ENCODE data around the gene NXNL1.

The NXNL1 gene

DNA sequence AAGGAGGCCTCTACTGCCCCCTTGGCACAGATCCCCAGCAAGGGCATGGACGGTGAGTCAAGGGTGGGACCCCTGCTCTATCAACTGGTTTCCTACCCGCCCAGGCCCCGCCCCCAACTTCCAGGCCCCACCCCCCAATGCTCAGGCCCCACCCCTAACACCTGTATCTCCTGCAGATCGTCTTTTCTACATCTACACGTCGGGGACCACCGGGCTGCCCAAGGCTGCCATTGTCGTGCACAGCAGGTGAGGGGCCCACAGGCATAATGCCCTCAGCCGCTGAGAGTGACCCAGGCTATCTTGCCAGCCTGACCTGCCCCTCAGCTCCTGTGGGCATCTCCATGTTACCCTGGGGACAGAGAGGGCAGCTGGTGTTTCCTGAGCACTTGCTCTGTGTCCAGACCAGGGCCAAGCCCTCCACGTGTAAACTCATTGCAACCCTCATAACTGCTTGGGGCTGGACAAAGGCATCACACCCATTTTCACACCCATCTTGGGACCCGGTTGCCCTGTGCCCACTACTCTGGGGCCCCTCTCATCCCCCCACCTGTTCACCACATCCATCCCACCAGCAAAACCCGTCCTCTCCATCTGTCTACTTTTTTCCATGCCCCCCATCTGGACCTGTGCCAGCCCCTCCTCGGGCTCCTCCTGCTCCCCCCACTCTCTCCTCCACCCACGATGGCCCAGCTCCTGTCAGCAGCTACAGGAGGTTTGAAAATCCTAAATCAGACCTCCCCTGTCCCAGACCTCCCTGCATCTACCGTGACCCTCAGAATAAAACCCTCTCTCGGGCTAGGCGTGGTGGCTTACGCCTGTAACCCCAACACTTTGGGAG lies 26.8 kb upstream of the NXNL1 start:
- Histone ChIP-seq H3K36me3 (no peaks in the 10 kb centered on the region), H3K27me3 (no peaks in the 10 kb centered on the region), H3K4me1 (no peaks in the 10 kb centered on the region), H3K9me3 (no peaks in the 10 kb centered on the region), H3K4me3 (ENCODE audit: low read depth, low read length) (no peak overlapping the region)
- DNase-seq: no peak
- TF ChIP-seq CTCF (IDR thresholded peaks at IDR 0.05; ENCODE audit: low read depth, low read length): no peak

DNA sequence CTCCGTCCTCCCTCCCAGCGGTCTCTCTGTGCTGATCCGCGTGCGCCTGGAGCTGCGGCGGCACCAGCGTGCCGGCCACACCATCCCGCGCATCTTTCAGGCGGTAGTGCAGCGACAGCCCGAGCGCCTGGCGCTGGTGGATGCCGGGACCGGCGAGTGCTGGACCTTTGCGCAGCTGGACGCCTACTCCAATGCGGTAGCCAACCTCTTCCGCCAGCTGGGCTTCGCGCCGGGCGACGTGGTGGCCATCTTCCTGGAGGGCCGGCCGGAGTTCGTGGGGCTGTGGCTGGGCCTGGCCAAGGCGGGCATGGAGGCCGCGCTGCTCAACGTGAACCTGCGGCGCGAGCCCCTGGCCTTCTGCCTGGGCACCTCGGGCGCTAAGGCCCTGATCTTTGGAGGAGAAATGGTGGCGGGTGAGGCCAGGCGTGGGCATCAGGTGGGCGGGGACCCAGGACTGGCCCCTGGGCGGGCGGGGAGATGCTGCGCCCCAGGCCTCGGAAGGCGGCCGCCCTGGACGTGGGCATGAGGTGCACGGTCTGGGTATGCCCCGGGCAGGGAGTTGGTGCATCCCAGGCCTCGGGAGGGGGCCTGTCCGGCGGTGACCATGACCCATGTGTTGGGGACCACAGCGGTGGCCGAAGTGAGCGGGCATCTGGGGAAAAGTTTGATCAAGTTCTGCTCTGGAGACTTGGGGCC lies 26.0 kb upstream of the NXNL1 start:
- TF ChIP-seq CTCF (IDR thresholded peaks at IDR 0.05; ENCODE audit: low read depth, low read length): no peak
- Histone ChIP-seq H3K4me1 (no peaks in the 10 kb centered on the region), H3K36me3 (no peaks in the 10 kb centered on the region), H3K27me3 (no peaks in the 10 kb centered on the region), H3K4me3 (ENCODE audit: low read depth, low read length) (no peak overlapping the region), H3K9me3 (no peaks in the 10 kb centered on the region)
- DNase-seq: no peak

DNA sequence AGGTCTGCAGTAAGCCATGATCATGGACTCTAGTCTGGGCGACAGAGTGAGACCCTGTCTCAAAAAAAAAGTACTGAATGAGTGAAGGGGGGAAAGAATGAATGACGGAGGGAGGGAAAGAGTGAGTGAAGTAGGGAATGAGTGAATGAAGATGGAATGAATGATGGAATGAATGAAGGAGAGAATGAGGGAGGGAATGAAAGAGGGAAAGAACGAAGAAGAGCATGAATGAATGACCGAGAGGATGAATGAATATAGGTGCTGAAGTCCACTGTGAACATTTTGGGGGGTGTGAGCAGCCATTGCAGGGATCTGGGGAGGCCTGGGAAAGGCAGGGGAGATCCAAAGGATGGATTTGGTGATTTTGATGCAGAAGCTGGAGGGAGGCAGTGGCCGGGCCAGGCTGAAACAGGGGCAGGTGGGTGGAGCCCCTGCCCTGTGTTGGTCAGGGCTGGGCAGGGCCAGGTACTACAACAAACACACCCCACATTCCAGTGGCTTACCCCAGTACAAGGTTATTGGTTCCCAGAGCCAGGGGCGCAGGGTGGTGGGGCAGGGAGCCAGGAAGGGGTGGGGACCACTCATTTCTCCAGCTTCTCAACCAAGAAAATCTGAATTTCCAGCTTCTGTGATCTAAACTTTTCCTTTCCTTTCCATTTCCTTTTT lies 23.9 kb upstream of the NXNL1 start:
- no peaks in the 10 kb centered on the region for H3K27me3 ChIP-seq
- H3K36me3 ChIP-seq: no peaks in the 10 kb centered on the region
- DNase-seq: no peak
- no peak overlapping the region for H3K4me3 ChIP-seq (ENCODE audit: low read depth, low read length)
- no peaks in the 10 kb centered on the region for H3K4me1 ChIP-seq
- TF ChIP-seq CTCF (IDR thresholded peaks at IDR 0.05; ENCODE audit: low read depth, low read length): no peak
- no peaks in the 10 kb centered on the region for H3K9me3 ChIP-seq

DNA sequence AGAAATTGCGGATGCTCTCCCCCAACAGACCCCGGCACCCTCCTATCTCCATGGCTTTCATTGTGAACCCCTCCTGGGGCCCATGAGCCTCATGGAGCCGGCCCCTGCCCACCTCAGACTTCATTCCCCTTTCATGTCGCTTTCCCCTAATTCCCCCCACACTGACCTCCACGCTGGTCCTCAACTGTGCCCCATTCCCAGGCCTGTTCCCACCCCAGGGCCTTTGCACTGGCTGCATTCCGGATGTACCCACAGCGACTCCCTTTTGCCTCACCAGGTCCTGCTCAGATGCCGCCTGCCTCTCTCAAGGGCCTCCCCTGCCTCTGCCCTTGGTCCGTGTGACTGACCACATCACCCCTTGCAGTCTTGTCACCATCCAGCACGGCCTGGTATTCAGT lies 22.9 kb upstream of the NXNL1 start:
- TF ChIP-seq CTCF (IDR thresholded peaks at IDR 0.05; ENCODE audit: low read depth, low read length): no peak
- H3K4me3 ChIP-seq (ENCODE audit: low read depth, low read length): no peak overlapping the region
- no peak for DNase-seq
- no peaks in the 10 kb centered on the region for H3K4me1 ChIP-seq
- no peaks in the 10 kb centered on the region for H3K9me3 ChIP-seq
- H3K36me3 ChIP-seq: no peaks in the 10 kb centered on the region
- no peaks in the 10 kb centered on the region for H3K27me3 ChIP-seq

- Histone ChIP-seq H3K27me3 (no peaks in the 10 kb centered on the region), H3K4me1 (no peaks in the 10 kb centered on the region), H3K4me3 (ENCODE audit: low read depth, low read length) (no peak overlapping the region), H3K36me3 (no peaks in the 10 kb centered on the region), H3K9me3 (no peaks in the 10 kb centered on the region)
- no peak for DNase-seq
- no peak for TF ChIP-seq CTCF (IDR thresholded peaks at IDR 0.05; ENCODE audit: low read depth, low read length)
Observed at GRCh38 chr19:17482877-17483604, 22.3 kb upstream of the NXNL1 start.

All from BE2C (cell line).